Ecto neural progenitor cell (in vitro differentiated cells): Measurements from ENCODE around the gene WDR12.
A peak's percentile ranks its signal among the peaks of the same experiment; 100 is the strongest.
"Not testable (repeated sequence)": the region's sequence is repeated elsewhere in the genome, so short reads cannot be mapped to it uniquely, and the experiment has no call there.

Experiments used
- DNase-seq: peaks from one replicate; pipeline ENCODE4 v3.0.0-alpha.2; 2018; ENCODE audit warnings: low spot score

WDR12 gene

DNA sequence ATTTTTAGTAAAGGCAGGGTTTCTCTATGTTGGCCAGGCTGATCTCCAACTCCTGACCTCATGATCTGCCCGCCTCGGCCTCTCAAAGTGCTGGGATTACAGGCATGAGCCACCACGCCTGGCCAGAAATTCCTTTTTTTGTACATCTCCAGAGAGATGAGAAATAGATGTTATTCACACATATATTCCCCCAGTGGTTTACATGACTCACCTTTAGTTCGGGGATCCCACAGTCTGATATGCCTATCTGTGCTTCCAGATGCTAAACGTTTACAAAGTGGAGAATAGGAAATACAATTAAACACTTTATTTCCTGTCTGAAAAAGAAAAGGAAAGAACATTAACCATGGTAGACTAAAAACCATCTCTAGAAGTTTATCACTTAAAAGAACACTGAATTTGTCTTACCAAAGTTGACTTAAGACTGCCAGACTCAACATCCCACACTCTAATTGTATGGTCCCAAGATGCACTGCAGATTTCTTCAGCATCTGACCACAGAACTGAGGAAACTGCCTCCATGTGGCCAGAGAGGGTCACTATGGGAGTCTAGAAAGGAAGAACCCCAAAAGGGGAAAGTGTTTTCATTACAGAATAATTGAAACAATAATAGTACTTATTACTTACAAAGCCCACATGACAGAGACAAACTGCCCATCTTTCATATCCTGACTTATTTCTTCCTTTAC, 27.3 kb downstream of the WDR12 start:
- DNase-seq: no peak

DNA sequence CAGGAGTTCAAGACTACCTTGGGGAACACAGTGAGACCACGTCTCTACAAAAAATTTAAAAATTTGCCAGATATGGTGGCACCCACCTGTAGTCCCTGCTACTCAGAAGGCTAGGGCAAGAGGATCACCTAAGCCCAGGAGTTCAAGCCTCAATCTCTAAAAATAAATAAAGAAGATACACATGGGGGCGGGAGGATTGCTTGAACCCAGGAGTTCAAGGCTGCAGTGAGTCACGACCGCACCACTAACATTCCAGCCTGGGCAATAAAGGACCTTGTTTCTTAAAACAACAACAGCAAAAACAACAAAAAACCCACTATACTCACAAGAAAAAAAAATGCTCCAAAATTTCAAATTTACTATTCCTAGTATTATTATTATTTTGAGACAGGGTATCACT, 29.9 kb downstream of the WDR12 start:
- no peak for DNase-seq

DNA sequence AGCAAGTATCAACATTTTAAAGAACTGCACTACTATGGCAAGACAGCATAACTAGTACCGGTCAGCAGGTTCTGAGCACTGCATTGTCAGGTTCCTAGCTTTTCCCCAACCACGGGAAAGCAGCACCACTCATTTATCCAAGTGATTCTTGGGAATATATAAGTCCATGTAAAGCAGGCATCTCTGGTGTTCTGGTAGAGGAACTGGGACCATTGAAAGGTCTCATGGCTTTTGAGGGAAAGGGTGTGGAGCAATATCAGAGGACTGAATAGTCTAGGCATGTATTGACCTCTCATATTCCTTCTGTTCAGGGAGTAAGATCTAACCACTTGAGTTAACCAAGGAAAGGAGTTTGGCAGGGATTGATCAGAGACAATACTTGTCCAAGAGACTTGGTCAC, 33.8 kb downstream of the WDR12 start:
- no peak for DNase-seq

DNA sequence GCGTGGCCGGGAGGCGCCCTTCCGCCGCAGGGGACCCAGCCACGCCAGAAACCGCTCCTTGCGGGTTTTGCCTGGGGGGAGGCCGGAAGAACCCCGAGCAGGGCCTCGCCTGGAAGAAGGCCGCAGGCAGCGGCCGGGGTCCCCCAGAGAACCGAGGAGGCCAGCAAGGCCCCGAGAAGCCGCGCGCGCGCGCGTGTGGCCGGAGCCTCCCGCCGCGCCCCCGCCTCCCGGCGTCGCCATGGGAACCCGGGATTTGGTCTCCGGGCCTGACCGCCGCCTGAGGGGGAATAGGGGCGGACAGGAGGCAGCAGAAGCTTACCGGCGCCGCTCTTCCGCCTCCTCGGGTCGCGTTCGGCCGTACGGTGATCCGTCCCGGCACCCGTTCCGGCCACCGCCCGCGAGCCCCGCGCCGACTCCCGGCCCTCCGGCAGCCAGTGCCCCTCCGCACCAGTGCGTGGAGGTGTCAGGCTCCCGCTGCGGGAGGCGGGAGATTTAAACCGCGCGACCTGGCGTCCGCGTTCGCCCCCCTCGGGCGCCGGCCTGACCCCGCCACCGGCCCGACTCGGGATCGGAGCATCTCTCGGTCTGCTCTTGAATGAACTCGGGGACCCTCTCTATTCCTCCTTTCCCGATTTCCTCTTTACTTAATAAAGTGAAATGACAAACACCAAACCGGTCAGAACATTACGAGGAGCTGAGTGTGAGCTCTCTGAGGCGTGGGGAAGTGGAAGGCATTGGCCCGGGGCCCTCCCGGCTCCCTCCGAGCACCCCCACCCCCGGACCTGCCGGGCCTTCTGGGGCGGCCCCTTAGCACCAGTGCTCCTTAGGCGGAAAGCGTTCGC, 40.0 kb downstream of the WDR12 start, which contains the start of gene ICA1L:
Gene ICA1L, minus strand, starts transcription at position 467 of the 842 bp plus-strand sequence. CDS start 42,757 bp downstream, outside the sequence.
- peak; percentile 93 for DNase-seq

DNA sequence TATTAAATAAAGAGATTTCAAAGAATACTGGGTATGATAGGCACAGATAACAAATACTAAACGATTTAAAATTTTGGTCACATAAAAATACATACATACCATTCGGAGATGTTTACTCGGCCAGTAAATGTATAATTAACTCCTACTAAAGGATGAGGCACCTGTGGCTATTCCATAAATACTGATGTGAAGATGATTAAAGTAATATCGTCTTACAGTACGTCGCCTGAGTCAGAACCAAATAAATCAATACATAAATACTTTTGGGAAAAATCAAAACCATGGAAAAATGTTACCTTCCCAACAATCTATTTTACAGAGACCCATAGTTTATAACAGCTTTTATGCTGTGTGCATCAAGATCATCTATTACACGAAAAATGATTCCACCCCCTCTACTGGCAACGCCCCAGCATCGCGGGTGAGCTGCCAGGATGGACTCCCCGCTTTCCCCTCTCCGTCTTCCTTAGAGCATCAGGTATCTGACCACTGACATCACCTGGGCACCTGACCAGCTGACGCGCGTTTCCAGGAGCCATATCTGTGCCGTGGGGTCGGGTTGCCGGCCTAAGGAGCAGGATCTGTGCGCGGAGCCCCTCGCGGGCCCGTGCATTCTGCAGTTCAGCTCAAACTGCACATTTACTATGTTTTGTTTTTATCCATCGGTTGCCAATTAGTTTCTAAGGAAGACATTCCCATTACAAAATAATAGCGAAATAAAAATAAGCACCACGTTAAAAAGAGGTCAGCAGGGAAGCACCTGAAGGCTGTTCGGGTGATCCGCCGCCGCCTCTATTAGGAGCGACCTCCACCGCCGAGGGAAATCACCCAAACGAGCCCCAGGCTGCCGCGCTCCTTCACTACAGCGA, 40.8 kb downstream of the WDR12 start:
- DNase-seq: peak; percentile 67

DNA sequence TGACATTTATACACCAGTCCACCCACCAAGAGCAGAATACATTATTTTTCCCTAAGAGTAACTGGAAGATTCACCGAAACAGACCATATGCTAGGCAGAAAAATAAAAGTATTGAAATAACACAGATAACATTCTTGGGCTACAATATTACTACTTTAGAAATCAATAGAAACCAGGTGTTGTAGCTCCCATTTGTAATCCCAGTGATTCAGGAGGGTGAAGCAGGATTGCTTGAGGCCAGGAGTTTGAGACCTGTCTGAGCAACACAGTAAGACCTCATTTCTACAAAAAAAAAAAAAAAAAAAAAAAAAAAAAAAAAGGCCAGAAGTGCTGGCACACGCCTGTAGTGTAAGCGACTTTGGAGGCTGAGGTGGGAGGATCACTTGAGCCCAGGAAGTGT, 49.5 kb downstream of the WDR12 start:
- no peak for DNase-seq

DNA sequence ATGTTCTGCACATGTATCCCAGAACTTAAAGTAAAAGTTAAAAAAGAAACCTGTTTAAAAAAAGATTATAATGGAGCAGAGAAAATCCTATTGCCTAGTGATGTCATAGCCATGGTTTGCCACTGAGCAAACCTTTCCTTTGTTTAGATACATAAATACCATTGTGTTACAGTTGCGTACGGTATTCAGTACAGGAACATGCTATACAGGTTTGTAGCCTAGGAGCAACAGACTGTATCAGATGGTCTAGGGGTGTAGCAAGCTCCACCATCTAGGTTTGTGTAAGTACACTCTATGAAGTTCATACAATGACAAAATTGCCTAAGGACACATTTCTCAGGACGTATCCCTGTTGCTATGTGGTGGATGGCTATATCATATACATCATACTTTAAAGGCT, 52.9 kb downstream of the WDR12 start:
- no peak for DNase-seq

DNA sequence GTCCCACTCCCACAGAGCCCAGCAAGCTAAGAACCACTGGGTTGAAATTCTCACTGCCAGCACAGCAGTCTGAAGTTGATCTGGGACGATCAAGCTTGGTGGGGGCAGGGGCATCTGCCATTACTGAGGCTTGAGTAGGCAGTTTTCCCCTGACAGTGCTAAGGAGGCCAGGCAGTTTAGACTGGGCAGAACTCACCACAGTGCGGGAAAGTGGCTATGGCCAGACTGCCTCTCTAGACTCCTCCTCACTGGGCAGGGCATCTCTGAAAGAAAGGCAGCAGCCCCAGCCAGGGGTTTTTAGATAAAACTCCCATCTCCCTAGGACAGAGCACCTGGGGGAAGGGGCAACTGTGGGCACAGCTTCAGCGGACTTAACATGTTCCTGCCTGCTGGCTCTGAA, 62.1 kb downstream of the WDR12 start:
- DNase-seq: not testable (repeated sequence)

DNA sequence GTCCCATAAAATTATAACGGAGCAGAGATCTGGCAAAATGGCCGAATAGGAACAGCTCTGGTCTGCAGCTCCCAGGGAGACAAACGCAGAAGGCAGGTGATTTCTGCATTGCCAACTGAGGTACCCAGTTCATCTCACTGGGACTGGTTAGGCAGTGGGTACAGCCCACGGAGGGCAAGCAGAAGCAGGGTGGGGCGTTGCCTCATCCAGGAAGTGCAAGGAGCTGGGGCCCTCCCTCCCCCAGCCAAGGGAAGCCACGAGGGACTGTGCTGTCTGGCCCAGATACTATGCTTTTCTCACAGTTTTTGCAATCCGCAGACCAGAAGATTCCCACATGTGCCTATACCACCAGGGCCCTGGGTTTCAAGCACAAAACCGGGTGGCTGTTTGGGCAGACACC, 62.7 kb downstream of the WDR12 start:
- no peak for DNase-seq

DNA sequence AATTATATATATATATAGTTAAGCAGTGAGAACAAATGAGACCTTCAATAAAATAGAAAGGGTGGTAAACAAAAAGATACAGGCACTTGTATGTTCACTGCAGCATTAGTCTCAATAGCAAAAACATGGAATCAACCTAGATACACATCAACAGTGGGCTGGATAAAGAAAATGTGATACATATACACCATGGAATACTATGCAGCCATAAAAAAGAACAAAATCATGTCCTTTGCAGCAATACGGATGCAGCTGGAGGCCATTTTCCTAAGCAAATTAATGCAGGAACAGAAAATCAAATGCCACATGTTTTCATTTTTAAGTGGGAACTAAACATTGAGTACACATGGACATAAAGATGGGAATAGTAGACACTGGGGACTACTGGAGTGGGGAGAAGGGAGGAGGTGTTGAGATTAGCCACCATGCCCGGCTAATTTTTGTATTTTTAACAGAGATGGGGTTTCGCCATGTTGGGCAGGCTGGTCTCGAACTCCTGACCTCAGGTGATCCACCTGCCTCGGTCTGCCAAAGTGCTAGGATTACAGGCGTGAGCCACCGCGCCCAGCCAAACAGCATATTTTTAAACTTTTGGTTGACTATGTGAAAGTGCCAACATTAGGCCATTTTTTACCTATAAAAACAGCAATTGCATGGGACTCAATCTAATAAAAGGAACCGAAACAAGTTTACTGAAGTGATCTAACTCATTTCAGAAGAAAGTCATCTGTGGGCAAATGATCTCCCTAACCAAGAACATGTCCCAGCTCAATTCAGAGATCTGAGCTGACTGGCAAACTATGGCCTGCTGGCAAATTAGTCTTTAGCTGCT, 63.6 kb downstream of the WDR12 start:
- DNase-seq: no peak

DNA sequence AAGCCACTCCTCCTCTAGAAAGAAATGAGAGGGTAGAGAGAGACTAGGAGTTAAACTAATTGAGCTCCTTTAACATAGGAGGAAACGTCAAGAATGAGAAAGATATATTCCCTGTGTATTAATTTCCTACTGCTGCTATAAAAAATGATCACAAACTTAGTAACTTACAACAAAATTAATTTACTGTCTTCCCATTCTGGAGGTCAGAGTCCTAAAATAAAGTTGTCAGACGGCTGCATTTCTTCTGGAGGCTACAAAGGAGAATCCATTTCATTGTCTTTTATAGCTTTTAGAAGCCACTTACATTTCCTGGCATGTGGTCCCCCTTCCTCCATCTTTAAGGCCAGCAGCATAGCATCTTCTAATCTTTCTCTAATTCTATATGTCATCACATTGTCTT, 66.8 kb downstream of the WDR12 start:
- no peak for DNase-seq

DNA sequence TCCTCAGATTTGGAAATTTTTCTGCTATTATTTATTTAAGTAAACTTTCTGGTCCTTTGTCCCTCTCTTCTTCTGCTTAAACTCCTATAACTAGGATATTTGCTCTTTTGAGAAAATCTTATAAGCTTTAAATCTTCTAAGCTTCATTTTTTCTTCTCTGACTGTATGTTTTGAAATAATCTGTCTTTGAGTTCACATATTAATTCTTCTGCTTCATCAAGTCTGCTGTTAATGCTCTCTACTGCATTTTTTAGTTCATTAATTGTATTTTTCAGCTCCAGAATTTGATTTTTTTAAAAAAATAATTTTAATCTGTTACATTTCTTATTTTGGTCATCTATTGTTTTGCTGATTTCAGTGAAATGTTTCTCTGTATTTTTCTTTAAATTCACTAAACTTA, 68.8 kb downstream of the WDR12 start:
- no peak for DNase-seq

DNA sequence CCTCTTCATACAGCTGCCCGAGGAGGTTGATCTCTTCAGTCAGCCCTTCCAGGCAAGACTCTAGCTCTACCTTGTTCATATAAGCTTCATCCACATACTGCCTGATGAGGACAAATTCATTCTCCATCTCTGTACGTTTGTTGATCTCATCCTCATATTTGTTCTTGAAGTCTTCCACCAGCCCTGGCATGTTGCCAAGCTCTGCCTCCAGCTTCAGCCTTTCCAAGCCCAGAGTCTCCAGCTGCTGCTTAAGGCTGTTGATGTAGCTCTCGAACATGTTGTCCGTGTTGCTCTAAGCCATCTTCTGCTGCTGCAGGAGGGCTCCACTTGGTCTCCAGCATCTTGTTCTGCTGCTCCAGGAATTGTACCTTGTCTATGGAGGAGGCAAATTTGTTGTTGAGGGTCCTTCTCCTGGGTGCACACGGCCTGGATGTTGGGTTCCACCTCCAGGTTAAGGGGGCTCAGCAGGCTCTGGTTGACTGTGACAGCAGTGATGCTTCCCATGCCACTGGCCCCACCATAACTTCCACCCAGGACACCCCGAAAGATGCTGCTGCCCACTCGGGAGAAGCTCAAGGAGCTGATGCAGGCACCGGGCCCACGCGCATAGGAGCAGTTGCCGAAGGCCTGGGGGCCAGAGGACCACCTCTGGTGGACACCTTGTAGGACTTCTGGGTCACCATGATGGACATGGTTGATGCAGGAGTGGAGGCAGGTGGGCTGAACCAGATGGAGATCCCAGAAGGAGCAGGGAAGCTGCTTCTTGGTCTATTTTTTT, 70.2 kb downstream of the WDR12 start:
- DNase-seq: no peak

DNA sequence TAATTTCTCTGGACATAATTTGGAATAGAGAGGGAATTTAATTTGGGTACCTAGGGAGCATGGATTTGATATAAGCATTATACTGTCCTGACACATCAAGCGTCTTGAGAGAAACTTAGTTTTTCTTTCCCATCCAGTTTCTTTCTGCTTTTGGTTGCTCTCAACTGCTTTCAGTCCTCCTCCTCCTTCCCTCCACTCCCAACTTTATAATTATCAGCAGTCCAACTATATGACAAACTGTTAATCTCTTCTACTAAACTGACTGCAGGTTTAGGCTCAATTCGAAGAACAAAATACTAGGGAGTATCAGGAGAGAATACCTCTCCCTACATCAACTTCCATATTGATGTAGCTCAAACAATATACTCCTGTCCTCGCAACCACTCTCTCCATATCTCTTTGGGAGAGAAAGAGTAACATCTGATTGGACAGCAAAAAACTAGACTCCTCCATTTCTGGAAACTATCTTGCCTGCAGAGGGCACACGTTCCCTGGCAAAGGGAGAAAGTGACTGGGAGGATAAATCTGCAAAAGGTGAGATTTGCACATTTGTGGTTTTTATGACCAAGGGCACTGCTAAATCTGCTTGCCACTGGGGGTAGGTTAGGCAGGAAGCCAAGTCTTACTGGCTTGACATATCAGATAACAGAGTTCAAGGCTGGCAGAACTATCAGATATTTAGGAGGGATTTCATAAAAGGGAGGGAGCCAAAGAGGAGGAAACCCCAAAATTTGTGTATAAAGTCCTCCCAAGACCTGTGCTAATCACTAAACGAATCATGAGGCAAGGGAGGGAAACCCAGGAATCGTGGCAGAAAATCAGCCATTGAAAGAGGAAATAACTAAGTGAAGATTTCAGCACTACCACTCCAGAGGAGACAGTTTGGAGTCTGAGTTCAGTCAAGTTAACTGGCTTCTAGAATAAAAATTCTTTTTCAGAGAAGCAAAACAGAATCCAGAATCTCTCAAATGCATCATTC, 79.9 kb downstream of the WDR12 start:
- DNase-seq: no peak

DNA sequence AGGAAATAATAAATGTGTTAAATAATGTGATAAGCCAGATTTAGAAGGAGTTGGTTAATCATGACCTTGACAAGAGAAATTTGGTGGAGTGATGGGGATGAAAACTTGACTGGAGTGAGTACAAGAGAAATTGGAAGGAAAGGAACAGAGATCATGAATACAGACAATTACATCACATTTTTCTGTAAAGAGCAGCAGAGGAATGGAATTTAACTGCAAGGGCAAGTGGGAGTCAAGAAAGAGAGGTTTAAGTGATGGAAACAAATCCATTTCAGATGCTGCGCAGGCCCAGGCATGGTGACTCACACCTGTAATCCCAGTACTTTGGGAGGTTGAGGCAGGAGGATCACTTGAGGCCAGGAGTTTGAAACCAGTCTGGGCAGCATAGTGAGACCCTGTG, 86.6 kb downstream of the WDR12 start:
- no peak for DNase-seq
